HG03135 (cell line): ENCODE measurements around the gene SETD3.
A peak's percentile ranks its signal among the peaks of the same experiment; 100 is the strongest.

Experiments
- ATAC-seq: cut with Tn5 transposase; IDR thresholded peaks from one replicate; pipeline ENCODE4 v1.9.1; 2021; ENCODE audit warnings: mild to moderate bottlenecking, moderate library complexity; ENCODE audit not compliant: unreplicated experiment

SETD3 gene

GRCh38 chr14:99397698-99398097, 83.0 kb downstream of the SETD3 start:
- no peak for ATAC-seq

GRCh38 chr14:99395909-99396530, 84.6 kb downstream of the SETD3 start:
- no peak for ATAC-seq

- ATAC-seq = no peak
Measured at GRCh38 chr14:99394602-99395156, 86.0 kb downstream of the SETD3 start.

- no peak for ATAC-seq
Measured at GRCh38 chr14:99393059-99393655, 87.5 kb downstream of the SETD3 start.

- no peak for ATAC-seq
Measured at GRCh38 chr14:99391671-99392070, 89.0 kb downstream of the SETD3 start.

- ATAC-seq = peak; percentile 59
Measured at GRCh38 chr14:99389174-99389826, 91.4 kb downstream of the SETD3 start.

GRCh38 chr14:99388286-99388685, 92.4 kb downstream of the SETD3 start:
- ATAC-seq = no peak

- no peak for ATAC-seq
Measured at GRCh38 chr14:99387880-99388279, 92.8 kb downstream of the SETD3 start.

GRCh38 chr14:99384450-99385417, 95.9 kb downstream of the SETD3 start:
- no peak for ATAC-seq

GRCh38 chr14:99383472-99384449, 96.9 kb downstream of the SETD3 start:
- no peak for ATAC-seq

GRCh38 chr14:99382781-99383471, 97.7 kb downstream of the SETD3 start:
- no peak for ATAC-seq

GRCh38 chr14:99382071-99382470, 98.6 kb downstream of the SETD3 start:
- no peak for ATAC-seq

GRCh38 chr14:99381688-99382060, 99.0 kb downstream of the SETD3 start:
- ATAC-seq = no peak

GRCh38 chr14:99380991-99381687, 99.5 kb downstream of the SETD3 start:
- ATAC-seq = no peak

GRCh38 chr14:99380402-99380801, 100.3 kb downstream of the SETD3 start:
- no peak for ATAC-seq

GRCh38 chr14:99378782-99379214, 101.9 kb downstream of the SETD3 start:
- ATAC-seq = no peak

- no peak for ATAC-seq
Measured at GRCh38 chr14:99377951-99378350, 102.7 kb downstream of the SETD3 start.

- ATAC-seq = no peak
Measured at GRCh38 chr14:99374964-99375363, 105.7 kb downstream of the SETD3 start.
